Transverse colon (tissue), 4 donors: Measurements from ENCODE around the gene PMPCA. TPM values are rescaled to one million over a fixed set of nuclear protein-coding genes. Genes with fewer than 3 reads are reported as not detected.

Source experiments
- DNase-seq: peaks from one replicate; pipeline ENCODE4 v3.0.0-alpha.2; 2019
- H3K27ac ChIP-seq, 4 donors: fragments of 200-600 bp; sonication (generic); 2 replicates each; pipeline ENCODE4 v1.5.1; 2016 to 2018; ENCODE audit warnings: inconsistent platforms in 4 of 4
- H3K27me3 ChIP-seq: fragments of 200-600 bp; sonication (generic); 2 replicates; pipeline ENCODE4 v1.5.1; 2017; ENCODE audit warnings: inconsistent platforms
- H3K36me3 ChIP-seq, 4 donors: fragments of 200-600 bp; sonication (generic); 2 replicates each; pipeline ENCODE4 v1.5.1; 2017 to 2019; ENCODE audit warnings: inconsistent platforms in 4 of 4
- H3K4me1 ChIP-seq, 4 donors: fragments of 200-600 bp; sonication (generic); 2 replicates each; pipeline ENCODE4 v1.5.1; 2017 to 2020; ENCODE audit warnings: inconsistent platforms in 4 of 4
- H3K4me3 ChIP-seq, 4 donors: fragments of 200-600 bp; sonication (generic); 1 replicate in 1 of 4; 2 replicates in 3 of 4; pipeline versions ENCODE4 v1.5.1 to v1.6.1; 2017 to 2019; ENCODE audit warnings: inconsistent platforms in 4 of 4
- H3K9me3 ChIP-seq, 2 donors: fragments of 200-600 bp; sonication (generic); 2 replicates each; pipeline ENCODE4 v1.5.1; 2017 to 2019; ENCODE audit warnings: inconsistent platforms in 2 of 2
- EP300 ChIP-seq: sonication (generic); formaldehyde crosslinking; IDR thresholded peaks from one replicate; pipeline ENCODE4 v1.6.1; 2017; ENCODE audit warnings: antibody characterized with exemption, low read depth
- POLR2A ChIP-seq: fragments of 450-650 bp; IDR thresholded peaks from one replicate; pipeline ENCODE4 v1.6.1; 2016; ENCODE audit warnings: antibody characterized with exemption, mild to moderate bottlenecking, moderate library complexity
- POLR2AphosphoS5 ChIP-seq, 3 donors: sonication (generic); formaldehyde crosslinking; IDR thresholded peaks; one replicate each; pipeline ENCODE4 v1.6.1; 2016; ENCODE audit warnings: antibody characterized with exemption in 3 of 3
- WGBS, 2 donors: methylation state at CpG; one replicate each; pipeline ENCODE4 v1.1.5; 2018; ENCODE audit warnings: low coverage in 1 of 2; 5-methylcytosine and 5-hydroxymethylcytosine counted together
- in situ Hi-C, 4 donors: fragments of 200-750 bp; cut with MboI; loops; one replicate each; pipeline versions ENCODE4 v1.15.0 to v1.15.1; 2017; ENCODE audit warnings: low sequenced_read_pairs in 3 of 4, low pct_ligation_motif_present in 1 of 4, low pct_unique_long_range_greater_than_20kb in 1 of 4
- intact Hi-C: fragments of 100-400 bp; cut with DNase I; formaldehyde crosslinking; loops from one replicate; pipeline ENCODE4 v1.15.1; 2023; ENCODE audit warnings: low total_unique reads
- total RNA-seq, 4 donors: library from RNA; depleted of rRNA; stranded (reverse); fragments of >200 nt; gene quantifications; one replicate each; pipeline ENCODE4 v1.1.0, GENCODE V29; 2016
- TF ChIP-seq, protein P1 (sequence below), 5 experiments: fragments of 200-600 bp in 3 of 5; fragments of 450-650 bp in 2 of 5; sonication (generic) in 3 of 5; IDR thresholded peaks; 1 replicate in 2 of 5; 2 replicates in 3 of 5; pipeline ENCODE4 v1.5.1; 2016 to 2017; ENCODE audit warnings: antibody characterized with exemption in 5 of 5, inconsistent platforms in 3 of 5, mild to moderate bottlenecking in 2 of 5, moderate library complexity in 1 of 5

Gene PMPCA
- total RNA-seq, 4 donors from 2014 or later, result 24.3 to 61.3 (median 45.8) TPM

- TF ChIP-seq POLR2AphosphoS5 (IDR thresholded peaks at IDR 0.05) (no peak), POLR2A (no peak), EP300 (no peak)
- TF ChIP-seq, protein P1, sequence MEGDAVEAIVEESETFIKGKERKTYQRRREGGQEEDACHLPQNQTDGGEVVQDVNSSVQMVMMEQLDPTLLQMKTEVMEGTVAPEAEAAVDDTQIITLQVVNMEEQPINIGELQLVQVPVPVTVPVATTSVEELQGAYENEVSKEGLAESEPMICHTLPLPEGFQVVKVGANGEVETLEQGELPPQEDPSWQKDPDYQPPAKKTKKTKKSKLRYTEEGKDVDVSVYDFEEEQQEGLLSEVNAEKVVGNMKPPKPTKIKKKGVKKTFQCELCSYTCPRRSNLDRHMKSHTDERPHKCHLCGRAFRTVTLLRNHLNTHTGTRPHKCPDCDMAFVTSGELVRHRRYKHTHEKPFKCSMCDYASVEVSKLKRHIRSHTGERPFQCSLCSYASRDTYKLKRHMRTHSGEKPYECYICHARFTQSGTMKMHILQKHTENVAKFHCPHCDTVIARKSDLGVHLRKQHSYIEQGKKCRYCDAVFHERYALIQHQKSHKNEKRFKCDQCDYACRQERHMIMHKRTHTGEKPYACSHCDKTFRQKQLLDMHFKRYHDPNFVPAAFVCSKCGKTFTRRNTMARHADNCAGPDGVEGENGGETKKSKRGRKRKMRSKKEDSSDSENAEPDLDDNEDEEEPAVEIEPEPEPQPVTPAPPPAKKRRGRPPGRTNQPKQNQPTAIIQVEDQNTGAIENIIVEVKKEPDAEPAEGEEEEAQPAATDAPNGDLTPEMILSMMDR (IDR thresholded peaks at IDR 0.05), result no peak
- Histone ChIP-seq H3K36me3 (peaks cover 0 to 37% (median 13%) of the 10 kb centered on the region in 4 donors), H3K4me1 (peaks cover 20 to 28% (median 25%) of the 10 kb centered on the region in 4 donors), H3K27me3 (no peaks in the 10 kb centered on the region), H3K27ac (no peak overlapping the region), H3K9me3 (no peaks in the 10 kb centered on the region), H3K4me3 (no peak overlapping the region)
- WGBS, 2 donors, result 92% methylated on average over 10 of the region's 17 CpGs; no CpG with 5 or more reads in 1 of the 2 donors
- intact Hi-C loops (no loop called here), in situ Hi-C loops (no loop called here)
- no peak for DNase-seq
These were observed 31.3 kb downstream of the PMPCA start for GRCh38 chr9:136441681-136442245.

- no peaks in the 10 kb centered on the region for H3K9me3 ChIP-seq
- WGBS, 2 donors, result 87% methylated on average over 5 of the region's 5 CpGs; no CpG with 5 or more reads in 1 of the 2 donors
- no peak overlapping the region for H3K27ac ChIP-seq
- no peak for TF ChIP-seq POLR2AphosphoS5 (IDR thresholded peaks at IDR 0.05)
- TF ChIP-seq, protein P1 (IDR thresholded peaks at IDR 0.05), result no peak
- no peak for TF ChIP-seq EP300
- TF ChIP-seq POLR2A, result no peak
- H3K27me3 ChIP-seq, result no peaks in the 10 kb centered on the region
- peaks cover 0 to 42% (median 16%) of the 10 kb centered on the region in 4 donors for H3K36me3 ChIP-seq
- no peak for DNase-seq
- H3K4me3 ChIP-seq, result no peak overlapping the region
- H3K4me1 ChIP-seq, result peaks cover 16 to 23% (median 22%) of the 10 kb centered on the region in 4 donors
- in situ Hi-C loops (no loop called here), intact Hi-C loops (no loop called here)
These were observed 31.8 kb downstream of the PMPCA start for GRCh38 chr9:136442265-136442664.

GRCh38 chr9:136443087-136443486 lies 32.6 kb downstream of the PMPCA start:
- in situ Hi-C loops, result no loop called here

DNA sequence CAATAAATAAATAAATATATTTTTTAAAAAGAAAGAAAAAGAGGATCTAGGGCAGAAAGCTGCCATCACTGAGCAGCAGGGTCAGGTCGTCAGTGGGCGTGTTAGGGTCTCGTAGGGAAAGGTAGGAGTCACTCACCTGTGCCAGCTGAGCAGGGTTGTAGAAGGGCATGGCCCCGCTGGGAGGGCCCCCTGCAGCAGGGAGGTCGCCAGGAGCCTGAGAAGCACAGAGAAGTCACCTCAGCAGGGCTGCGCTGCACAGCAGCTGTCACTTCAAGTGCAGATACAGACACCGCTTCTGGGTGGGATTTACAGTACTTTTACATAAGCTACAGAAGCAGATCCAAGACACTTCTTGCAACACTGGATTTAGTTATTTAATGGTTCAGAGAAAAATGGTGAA lies 33.2 kb downstream of the PMPCA start:
- WGBS, 2 donors, result 90 to 98% methylated on average over 6 to 7 of the region's 7 CpGs
- TF ChIP-seq POLR2AphosphoS5 (IDR thresholded peaks at IDR 0.05), result no peak
- no peak for TF ChIP-seq EP300
- no peak for TF ChIP-seq POLR2A
- TF ChIP-seq, protein P1 (IDR thresholded peaks at IDR 0.05), result no peak
- in situ Hi-C loops (no loop called here), intact Hi-C loops (no loop called here)
- Histone ChIP-seq H3K27ac (no peak overlapping the region), H3K4me3 (no peak overlapping the region), H3K36me3 (peaks cover 0 to 56% (median 21%) of the 10 kb centered on the region in 4 donors), H3K27me3 (no peaks in the 10 kb centered on the region), H3K9me3 (no peaks in the 10 kb centered on the region), H3K4me1 (peaks cover 5 to 9% (median 8%) of the 10 kb centered on the region in 4 donors)
- no peak for DNase-seq

More at GRCh38 chr9:136443087-136443486, 32.6 kb downstream of the PMPCA start:
- DNase-seq, result no peak
- no peak overlapping the region for H3K4me3 ChIP-seq
- H3K27me3 ChIP-seq, result no peaks in the 10 kb centered on the region
- H3K9me3 ChIP-seq, result no peaks in the 10 kb centered on the region
- H3K36me3 ChIP-seq, result peaks cover 0 to 50% (median 20%) of the 10 kb centered on the region in 4 donors
- H3K27ac ChIP-seq, result no peak overlapping the region
- 91 to 96% methylated on average over 4 to 15 of the region's 15 CpGs for WGBS, 2 donors
- TF ChIP-seq, protein P1 (IDR thresholded peaks at IDR 0.05), result no peak
- TF ChIP-seq POLR2A (no peak), POLR2AphosphoS5 (IDR thresholded peaks at IDR 0.05) (no peak), EP300 (no peak)
- H3K4me1 ChIP-seq, result peaks cover 8 to 15% (median 14%) of the 10 kb centered on the region in 4 donors
- intact Hi-C loops, result no loop called here
